IMR-90 (cell line): ENCODE measurements around the gene AUTS2. TPM values are rescaled to one million over a fixed set of nuclear protein-coding genes. Genes with fewer than 3 reads are reported as not detected.

Experiments
- ATAC-seq: fragments of 200-7000 bp; cut with Tn5 transposase; 2 replicates; pipeline ENCODE4 v1.9.1; 2020; ENCODE audit warnings: low read depth, mild to moderate bottlenecking, moderate library complexity
- BruUV-seq: library from RNA; stranded (reverse); fragments of 400-500 nt; replicated peaks from 2 replicates; lab custom pipeline; 2021; lab: Mats Ljungman, UMichigan
- CTCF ChIA-PET: fragments of 300-600 bp; formaldehyde crosslinking; extraction: SDS; loops from one replicate; lab custom pipeline; 2021; ENCODE audit warnings: antibody characterized with exemption; lab: Yijun Ruan, JAX
- POLR2A ChIA-PET: fragments of 300-600 bp; sonication (Branson Sonifier 250); formaldehyde crosslinking; loops from one replicate; lab custom pipeline; 2022; ENCODE audit warnings: antibody characterized with exemption; ENCODE audit not compliant: unreplicated experiment; lab: Charles Lee
- DNase-seq: peaks from one replicate; pipeline ENCODE4 v3.0.0; 2013
- H2AFZ ChIP-seq: replicated peaks from 2 replicates; pipeline ENCODE3; 2013; ENCODE audit warnings: low read length, mild to moderate bottlenecking; ENCODE audit not compliant: poor library complexity
- H2AK5ac ChIP-seq: 2 replicates; pipeline ENCODE4 v1.6.1; 2013; ENCODE audit warnings: low read depth, low read length, inconsistent platforms
- H2AK9ac ChIP-seq: replicated peaks from 2 replicates; pipeline ENCODE3; 2013; ENCODE audit warnings: mild to moderate bottlenecking, low read depth, low read length, moderate library complexity; ENCODE audit not compliant: poor library complexity
- H2BK120ac ChIP-seq: 2 replicates; pipeline ENCODE4 v1.6.1; 2013; ENCODE audit warnings: low read depth, low read length, inconsistent platforms
- H2BK15ac ChIP-seq: 3 replicates; pipeline ENCODE4 v1.6.1; 2013; ENCODE audit warnings: low read depth, low read length, inconsistent platforms
- H2BK20ac ChIP-seq: 2 replicates; pipeline ENCODE4 v1.6.1; 2013; ENCODE audit warnings: low read depth, mild to moderate bottlenecking, inconsistent platforms, low read length, moderate library complexity
- H2BK5ac ChIP-seq: 2 replicates; pipeline ENCODE4 v1.6.1; 2013; ENCODE audit warnings: mild to moderate bottlenecking, low read depth, low read length, inconsistent platforms; ENCODE audit not compliant: poor library complexity, severe bottlenecking
- H3K14ac ChIP-seq: replicated peaks from 2 replicates; pipeline ENCODE4 v1.6.1; 2013; ENCODE audit warnings: low read depth, low read length, inconsistent platforms
- H3K18ac ChIP-seq: 2 replicates; pipeline ENCODE4 v1.6.1; 2013; ENCODE audit warnings: low read depth, low read length, control low read depth
- H3K23ac ChIP-seq: 2 replicates; pipeline ENCODE4 v1.6.1; 2013; ENCODE audit warnings: low read depth, low read length, inconsistent platforms
- H3K27ac ChIP-seq: 2 replicates; pipeline ENCODE4 v1.5.1; 2013; ENCODE audit warnings: mild to moderate bottlenecking, control low read depth, low read length; ENCODE audit not compliant: insufficient read depth
- H3K27me3 ChIP-seq: 2 replicates; pipeline ENCODE4 v1.6.1; 2013; ENCODE audit warnings: low read length; ENCODE audit not compliant: control insufficient read depth, insufficient read depth
- H3K36me3 ChIP-seq: 2 replicates; pipeline ENCODE4 v1.6.1; 2013; ENCODE audit warnings: low read length, mixed read lengths; ENCODE audit not compliant: control insufficient read depth, insufficient read depth
- H3K4ac ChIP-seq: 2 replicates; pipeline ENCODE4 v1.6.1; 2013; ENCODE audit warnings: low read depth, low read length, inconsistent platforms
- H3K4me1 ChIP-seq: 2 replicates; pipeline ENCODE4 v1.6.1; 2013; ENCODE audit warnings: low read length, mixed read lengths; ENCODE audit not compliant: control insufficient read depth, insufficient read depth
- H3K4me2 ChIP-seq: 2 replicates; pipeline ENCODE4 v1.6.1; 2013; ENCODE audit warnings: low read depth, mild to moderate bottlenecking, control low read depth, low read length, moderate library complexity
- H3K4me3 ChIP-seq: 2 replicates; pipeline ENCODE4 v1.5.1; 2013; ENCODE audit warnings: low read depth, mild to moderate bottlenecking, control low read depth, low read length, moderate library complexity; ENCODE audit not compliant: insufficient read depth
- H3K56ac ChIP-seq: 2 replicates; pipeline ENCODE4 v1.6.1; 2013; ENCODE audit warnings: low read length, inconsistent platforms; ENCODE audit not compliant: insufficient read depth; ENCODE audit errors: extremely low read depth
- H3K79me1 ChIP-seq, 2 experiments: 2 replicates each; pipeline ENCODE4 v1.6.1; 2013; ENCODE audit warnings: low read length in 2 of 2, inconsistent platforms in 1 of 2, low read depth in 1 of 2
- H3K9ac ChIP-seq: 2 replicates; pipeline ENCODE4 v1.6.1; 2013; ENCODE audit warnings: low read depth, low read length, control low read depth
- H3K9me1 ChIP-seq: 2 replicates; pipeline ENCODE4 v1.6.1; 2013; ENCODE audit warnings: low read length, inconsistent platforms; ENCODE audit not compliant: insufficient read depth
- H3K9me3 ChIP-seq: 2 replicates; pipeline ENCODE4 v1.6.1; 2013; ENCODE audit warnings: low read length; ENCODE audit not compliant: control insufficient read depth, insufficient read depth
- H4K20me1 ChIP-seq: 2 replicates; pipeline ENCODE4 v1.6.1; 2013; ENCODE audit warnings: low read length, inconsistent platforms; ENCODE audit not compliant: insufficient read depth
- H4K5ac ChIP-seq: 2 replicates; pipeline ENCODE4 v1.6.1; 2013; ENCODE audit warnings: mild to moderate bottlenecking, low read depth, low read length, control low read depth
- H4K8ac ChIP-seq, 2 experiments: 2 replicates each; pipeline ENCODE4 v1.6.1; 2013; ENCODE audit warnings: low read depth in 2 of 2, low read length in 2 of 2, control low read depth in 1 of 2, inconsistent platforms in 1 of 2
- H4K91ac ChIP-seq: 2 replicates; pipeline ENCODE4 v1.6.1; 2013; ENCODE audit warnings: low read depth, low read length, inconsistent platforms; ENCODE audit not compliant: insufficient read depth
- BHLHE40 ChIP-seq: fragments of 150-350 bp; IDR thresholded peaks from 2 replicates; pipeline ENCODE4 v1.6.1; 2016; ENCODE audit warnings: mild to moderate bottlenecking, low read depth, low read length
- CEBPB ChIP-seq: IDR thresholded peaks from 2 replicates; pipeline ENCODE4 v1.6.1; 2012; ENCODE audit warnings: low read depth, low read length, improper control_type of control experiment
- CHD1 ChIP-seq: IDR thresholded peaks from 2 replicates; pipeline ENCODE4 v1.6.1; 2012; ENCODE audit warnings: low read depth, low read length, improper control_type of control experiment
- CTCF ChIP-seq: conservative IDR thresholded peaks from 2 replicates; pipeline ENCODE4 v1.5.1; 2012; ENCODE audit warnings: mild to moderate bottlenecking, low read depth, low read length, improper control_type of control experiment
- ELK1 ChIP-seq: fragments of 150-350 bp; IDR thresholded peaks from 2 replicates; pipeline ENCODE4 v1.6.1; 2016; ENCODE audit warnings: low read depth, mild to moderate bottlenecking, low read length, moderate library complexity, borderline replicate concordance
- FOS ChIP-seq: fragments of 150-350 bp; IDR thresholded peaks from 2 replicates; pipeline ENCODE4 v1.6.1; 2016; ENCODE audit warnings: low read depth, low read length
- MAFK ChIP-seq: IDR thresholded peaks from 2 replicates; pipeline ENCODE4 v1.6.1; 2012; ENCODE audit warnings: low read depth, low read length, improper control_type of control experiment
- MAZ ChIP-seq: IDR thresholded peaks from 2 replicates; pipeline ENCODE4 v1.6.1; 2012; ENCODE audit warnings: low read depth, mild to moderate bottlenecking, low read length, improper control_type of control experiment, moderate library complexity, borderline replicate concordance
- MXI1 ChIP-seq: IDR thresholded peaks from 2 replicates; pipeline ENCODE4 v1.6.1; 2012; ENCODE audit warnings: low read depth, mild to moderate bottlenecking, low read length, moderate library complexity, borderline replicate concordance
- NFE2L2 ChIP-seq: fragments of 150-350 bp; IDR thresholded peaks from 2 replicates; pipeline ENCODE4 v1.6.1; 2016; ENCODE audit warnings: low read depth, mild to moderate bottlenecking, low read length
- POLR2A ChIP-seq: IDR thresholded peaks from 2 replicates; pipeline ENCODE4 v1.6.1; 2012; ENCODE audit warnings: mild to moderate bottlenecking, low read depth, low read length
- RAD21 ChIP-seq: IDR thresholded peaks from 2 replicates; pipeline ENCODE4 v1.6.1; 2012; ENCODE audit warnings: low read length, improper control_type of control experiment
- RCOR1 ChIP-seq: IDR thresholded peaks from 2 replicates; pipeline ENCODE4 v1.6.1; 2012; ENCODE audit warnings: mild to moderate bottlenecking, low read length, improper control_type of control experiment; ENCODE audit not compliant: insufficient replicate concordance
- RFX5 ChIP-seq: IDR thresholded peaks from 2 replicates; pipeline ENCODE4 v1.8.0; 2012; ENCODE audit warnings: low read depth, mild to moderate bottlenecking, low read length, moderate library complexity
- SMC3 ChIP-seq: fragments of 150-350 bp; IDR thresholded peaks from 2 replicates; pipeline ENCODE4 v1.6.1; 2016; ENCODE audit warnings: low read depth, mild to moderate bottlenecking, antibody characterized with exemption, low read length, moderate library complexity
- USF2 ChIP-seq: fragments of 150-350 bp; IDR thresholded peaks from 2 replicates; pipeline ENCODE4 v1.6.1; 2017; ENCODE audit warnings: mild to moderate bottlenecking, antibody characterized with exemption, low read length, low read depth
- WGBS, 2 experiments: methylation state at CpG; one replicate each; pipeline versions ENCODE4 v1.1.5 to v1.1.7; 2013; ENCODE audit warnings: missing lambda C conversion rate in 2 of 2; ENCODE audit not compliant: insufficient read length in 1 of 2; ENCODE audit errors: extremely low coverage in 2 of 2; 5-methylcytosine and 5-hydroxymethylcytosine counted together
- dilution Hi-C: fragments of 300-500 bp; cut with HindIII; formaldehyde crosslinking; loops from one replicate; pipeline ENCODE4 v1.14.3; 2018; ENCODE audit warnings: low sequenced_read_pairs; ENCODE audit not compliant: unreplicated experiment
- in situ Hi-C: fragments of 300-500 bp; cut with MboI; formaldehyde crosslinking; loops from 3 replicates; pipeline ENCODE4 v1.14.3; 2019; ENCODE audit warnings: low sequenced_read_pairs, inconsistent platforms, mixed read lengths
- intact Hi-C: fragments of 100-400 bp; cut with micrococcal nuclease; formaldehyde crosslinking; loops from 2 replicates; pipeline ENCODE4 v1.10.0; 2022
- polyA plus RNA-seq, 3 experiments: library from polyadenylated mRNA; depleted of rRNA; stranded (reverse); fragments of >200 nt; gene quantifications; 2 replicates each; pipeline ENCODE4 v1.2.3, GENCODE V29; 2012; ENCODE audit warnings: low replicate concordance in 1 of 3
- total RNA-seq: library from RNA; depleted of rRNA; stranded (reverse); fragments of >200 nt; gene quantifications from 2 replicates; pipeline ENCODE4 v1.2.3, GENCODE V29; 2012

The AUTS2 gene
- total and polyA plus RNA-seq, 2 of the 4 experiments (the other 2 are of a cell fraction): 0.90 to 3.0 TPM

- no CpG with 5 or more reads among the region's 9 CpGs for WGBS, 2 experiments
- CTCF ChIA-PET: interaction anchor here (1.5 kb wide), 1 partner anchor 14 kb away, joined by 5 read pairs; no protein-coding TSS in a partner anchor
Observed at GRCh38 chr7:70695795-70696083, 1097.5 kb downstream of the AUTS2 start.

More at GRCh38 chr7:70695795-70696083, 1097.5 kb downstream of the AUTS2 start:
- in situ Hi-C loops: no loop called here
- peaks cover 4% of the 10 kb centered on the region for H3K4me1 ChIP-seq
- H2BK20ac ChIP-seq: no peak overlapping the region
- H4K20me1 ChIP-seq: no peaks in the 10 kb centered on the region
- no peak overlapping the region for H3K56ac ChIP-seq
- H3K9me3 ChIP-seq: no peaks in the 10 kb centered on the region
- H2BK120ac ChIP-seq: no peak overlapping the region
- POLR2A ChIA-PET: no interaction called here
- H4K91ac ChIP-seq: no peak overlapping the region
- H2AK9ac ChIP-seq: no peak overlapping the region
- dilution Hi-C loops: no loop called here
- no peak overlapping the region for H3K27ac ChIP-seq
- DNase-seq: no peak
- TF ChIP-seq ELK1: no peak
- TF ChIP-seq FOS: no peak
- TF ChIP-seq CTCF: no peak
- TF ChIP-seq RCOR1: no peak
- no peak for TF ChIP-seq RAD21
- TF ChIP-seq NFE2L2: no peak
- no peak for TF ChIP-seq USF2
- no peak for TF ChIP-seq MAFK
- no peak for TF ChIP-seq MAZ
- no peak for TF ChIP-seq BHLHE40
- no peak for TF ChIP-seq SMC3
- no peak for TF ChIP-seq MXI1
- no peak for TF ChIP-seq CEBPB
- TF ChIP-seq POLR2A: no peak
- TF ChIP-seq RFX5: no peak
- TF ChIP-seq CHD1: no peak
- peaks cover 2% of the 10 kb centered on the region; the same call in 1 of the 2 replicates for H3K9me1 ChIP-seq
- intact Hi-C loops: loop anchor here (2.0 to 10.0 kb wide), 3 partner anchors 55 to 1101 kb away; partner anchors contain the start of gene AUTS2
- H2BK15ac ChIP-seq: no peak overlapping the region
- no peaks in the 10 kb centered on the region; the same call in 1 of the 2 replicates for H3K27me3 ChIP-seq
- no peak overlapping the region for H3K18ac ChIP-seq
- peak overlapping the region; percentile 97 for H3K4me2 ChIP-seq
- no peak overlapping the region for H3K14ac ChIP-seq
- H2AFZ ChIP-seq: peak overlapping the region; percentile 29
- H3K4me3 ChIP-seq: peak overlapping the region; percentile 90
- H3K23ac ChIP-seq: 0 out of 2 replicates have a peak overlapping the region, but pooled peaks have one; percentile 18
- H4K8ac ChIP-seq: no peak overlapping the region
- no peak overlapping the region for H3K4ac ChIP-seq
- no peaks in the 10 kb centered on the region for H3K36me3 ChIP-seq
- H3K79me1 ChIP-seq: peaks cover 0 to 6% of the 10 kb centered on the region in 2 experiments; a peak in 1 of 4 replicates
- H3K9ac ChIP-seq: peak overlapping the region; percentile 65; the same call in 1 of the 2 replicates
- ATAC-seq: no peak
- BruUV-seq: no TSS peak
- no peak overlapping the region for H4K5ac ChIP-seq
- H2AK5ac ChIP-seq: no peak overlapping the region
- H2BK5ac ChIP-seq: no peak overlapping the region
